Liver (tissue), 9 donors: ENCODE results near the gene MTMR12. TPM values are rescaled to one million over a fixed set of nuclear protein-coding genes. Genes with fewer than 3 reads are reported as not detected.
"Not testable (repeated sequence)": the region's sequence is repeated elsewhere in the genome, so short reads cannot be mapped to it uniquely, and the experiment has no call there.

Experiments
- DNase-seq: peaks from one replicate; pipeline ENCODE4 v3.0.0-alpha.2; 2017; ENCODE audit warnings: low spot score
- H3K27ac ChIP-seq, 2 donors: one replicate each; pipeline ENCODE4 v1.7.0; 2013; ENCODE audit warnings: inconsistent platforms in 2 of 2, low read length in 2 of 2, control low read depth in 1 of 2, low read depth in 1 of 2, mild to moderate bottlenecking in 1 of 2
- H3K27me3 ChIP-seq, 4 donors: one replicate each; pipeline versions ENCODE4 v1.6.1 to v1.7.0; 2013; ENCODE audit warnings: low read length in 3 of 4, inconsistent platforms in 1 of 4, mild to moderate bottlenecking in 1 of 4, moderate library complexity in 1 of 4; ENCODE audit not compliant: control insufficient read depth in 4 of 4, insufficient read depth in 4 of 4
- H3K36me3 ChIP-seq, 4 donors: one replicate each; pipeline versions ENCODE4 v1.6.1 to v1.7.0; 2013; ENCODE audit warnings: low read length in 3 of 4, mild to moderate bottlenecking in 3 of 4, low read depth in 1 of 4, moderate library complexity in 1 of 4; ENCODE audit not compliant: control insufficient read depth in 4 of 4, insufficient read depth in 3 of 4
- H3K4me1 ChIP-seq, 4 donors: one replicate each; pipeline versions ENCODE4 v1.6.1 to v1.7.0; 2013; ENCODE audit warnings: low read length in 3 of 4, mild to moderate bottlenecking in 3 of 4, moderate library complexity in 1 of 4; ENCODE audit not compliant: control insufficient read depth in 4 of 4, insufficient read depth in 4 of 4
- H3K4me3 ChIP-seq, 3 donors: one replicate each; pipeline versions ENCODE4 v1.6.1 to v1.7.0; 2013; ENCODE audit warnings: low read length in 3 of 3, control low read depth in 1 of 3, low read depth in 1 of 3, mild to moderate bottlenecking in 1 of 3
- H3K9ac ChIP-seq, 2 donors: one replicate each; pipeline ENCODE4 v1.7.0; 2013; ENCODE audit warnings: low read length in 2 of 2, mild to moderate bottlenecking in 2 of 2, moderate library complexity in 2 of 2, control low read depth in 1 of 2, low read depth in 1 of 2
- H3K9me3 ChIP-seq, 4 donors: one replicate each; pipeline versions ENCODE4 v1.6.1 to v1.7.0; 2013; ENCODE audit warnings: low read length in 3 of 4; ENCODE audit not compliant: control insufficient read depth in 4 of 4
- CTCF ChIP-seq: fragments of 150-350 bp; IDR thresholded peaks from 2 replicates; pipeline ENCODE4 v1.5.1; 2017; ENCODE audit warnings: improper control_type of control experiment, low read depth, low read length; ENCODE audit not compliant: missing input control
- EGR1 ChIP-seq, 2 donors: IDR thresholded peaks; 2 replicates each; pipeline ENCODE4 v1.6.1; 2016 to 2018; ENCODE audit warnings: antibody characterized with exemption in 2 of 2, low read depth in 2 of 2
- FOXA1 ChIP-seq: IDR thresholded peaks from 2 replicates; pipeline ENCODE4 v1.6.1; 2016; ENCODE audit warnings: antibody characterized with exemption
- FOXA2 ChIP-seq: IDR thresholded peaks from 2 replicates; pipeline ENCODE4 v1.6.1; 2016; ENCODE audit warnings: antibody characterized with exemption
- GABPA ChIP-seq, 2 donors: IDR thresholded peaks in 1 of 2; conservative IDR thresholded peaks in 1 of 2; 2 replicates each; pipeline ENCODE4 v1.6.1; 2016; ENCODE audit warnings: antibody characterized with exemption in 2 of 2, mild to moderate bottlenecking in 1 of 2, moderate library complexity in 1 of 2
- HNF4A ChIP-seq, 2 donors: conservative IDR thresholded peaks; 2 replicates each; pipeline ENCODE4 v1.6.1; 2016; ENCODE audit warnings: antibody characterized with exemption in 2 of 2, mild to moderate bottlenecking in 2 of 2
- HNF4G ChIP-seq: IDR thresholded peaks from 2 replicates; pipeline ENCODE4 v1.6.1; 2016; ENCODE audit warnings: antibody characterized with exemption
- NR2F2 ChIP-seq: IDR thresholded peaks from 2 replicates; pipeline ENCODE4 v1.6.1; 2016; ENCODE audit warnings: antibody characterized with exemption
- REST ChIP-seq: IDR thresholded peaks from 2 replicates; pipeline ENCODE4 v1.6.1; 2016; ENCODE audit warnings: antibody characterized with exemption, mild to moderate bottlenecking
- SP1 ChIP-seq: IDR thresholded peaks from 2 replicates; pipeline ENCODE4 v1.6.1; 2018; ENCODE audit warnings: antibody characterized with exemption, mild to moderate bottlenecking
- TAF1 ChIP-seq: conservative IDR thresholded peaks from 2 replicates; pipeline ENCODE4 v1.6.1; 2016; ENCODE audit warnings: antibody characterized with exemption, mild to moderate bottlenecking
- WGBS: extraction: QIAGEN DNeasy Blood & Tissue Kit; methylation state at CpG from one replicate; pipeline ENCODE4 v1.1.7; 2013; 5-methylcytosine and 5-hydroxymethylcytosine counted together
- polyA plus RNA-seq, 2 donors: library from polyadenylated mRNA; stranded (reverse) in 1 of 2; unstranded in 1 of 2; fragments of 200-250 nt in 1 of 2; fragments of >200 nt in 1 of 2; fragmentation: Nextera tagmentation in 1 of 2; extraction: Ambion mirVana in 1 of 2; gene quantifications; one replicate each; pipeline versions ENCODE4 v1.2.1 to v1.2.3, GENCODE V29; 2013 to 2015
- total RNA-seq, 2 donors: library from RNA; depleted of rRNA; stranded (reverse); fragments of >200 nt; gene quantifications; one replicate each; pipeline ENCODE4 v1.2.3, GENCODE V29; 2014
- TF ChIP-seq, protein P1 (sequence below): IDR thresholded peaks from 2 replicates; pipeline ENCODE4 v1.6.1; 2016; ENCODE audit warnings: antibody characterized with exemption
- TF ChIP-seq, protein P2 (sequence below): IDR thresholded peaks from 2 replicates; pipeline ENCODE4 v1.6.1; 2016; ENCODE audit warnings: antibody characterized with exemption
- donor health status: healthy.
- donor health status: healthy.
- donor health status: healthy.
- donor health status: healthy.
- donor health status: healthy.

Gene MTMR12
- total and polyA plus RNA-seq, 4 donors: 4.4 to 28.7 (median 15.8) TPM

GRCh38 chr5:32282633-32283032 lies 30.1 kb downstream of the MTMR12 start:
- peaks cover 0 to 2% (median 0%) of the 10 kb centered on the region in 4 donors for H3K36me3 ChIP-seq
- no peak overlapping the region for H3K9ac ChIP-seq
- no peak overlapping the region for H3K4me3 ChIP-seq
- WGBS: 56% methylated on average over 6 of the region's 6 CpGs
- no peak for DNase-seq
- H3K27ac ChIP-seq: no peak overlapping the region
- H3K27me3 ChIP-seq: no peaks in the 10 kb centered on the region
- TF ChIP-seq SP1 (no peak), CTCF (no peak), FOXA2 (no peak), TAF1 (no peak), NR2F2 (no peak)
- H3K4me1 ChIP-seq: peaks cover 2 to 32% (median 13%) of the 10 kb centered on the region in 4 donors
- no peaks in the 10 kb centered on the region for H3K9me3 ChIP-seq

DNA sequence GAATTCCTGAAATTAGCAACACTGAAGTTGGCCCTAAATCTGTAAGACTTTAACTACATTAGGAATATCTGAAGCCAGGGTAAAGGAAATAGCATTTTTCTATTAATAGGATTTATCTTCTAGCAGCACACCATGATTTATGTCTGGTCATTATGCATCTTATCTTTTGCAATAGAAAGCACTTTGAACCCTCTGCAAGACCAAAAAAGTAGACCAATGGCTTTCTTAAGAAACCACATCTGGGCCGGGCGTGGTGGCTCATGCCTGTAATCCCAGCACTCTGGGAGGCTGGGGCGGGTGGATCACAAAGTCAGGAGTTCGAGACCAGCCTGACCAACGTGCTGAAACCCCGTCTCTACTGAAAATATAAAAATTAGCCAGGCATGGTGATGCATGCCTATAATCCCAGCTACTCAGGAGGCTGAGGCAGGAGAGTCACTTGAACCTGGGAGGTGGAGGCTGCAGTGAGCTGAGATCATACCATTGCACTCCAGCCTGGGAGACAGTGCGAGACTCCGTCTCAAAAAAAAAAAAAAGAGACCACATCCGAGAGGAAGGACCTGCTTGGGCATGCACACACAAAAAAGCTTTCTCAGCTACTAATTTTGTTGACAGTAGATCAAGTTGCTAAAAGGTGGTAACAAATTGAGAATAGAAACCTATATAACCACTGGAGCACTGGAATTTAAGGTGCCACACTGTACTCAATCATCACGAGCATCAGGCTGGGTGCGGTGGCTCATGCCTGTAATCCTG lies 31.2 kb downstream of the MTMR12 start:
- peaks cover 2 to 32% (median 13%) of the 10 kb centered on the region in 4 donors for H3K4me1 ChIP-seq
- H3K9me3 ChIP-seq, H3K27ac ChIP-seq, DNase-seq, H3K36me3 ChIP-seq, H3K27me3 ChIP-seq, H3K4me3 ChIP-seq, H3K9ac ChIP-seq: not testable (repeated sequence)
- 87% methylated on average over 11 of the region's 11 CpGs for WGBS

- WGBS: 55% methylated on average over 5 of the region's 5 CpGs
- Histone ChIP-seq H3K36me3 (peaks cover 0 to 2% (median 0%) of the 10 kb centered on the region in 4 donors), H3K9me3 (no peaks in the 10 kb centered on the region), H3K27me3 (no peaks in the 10 kb centered on the region), H3K27ac (no peak overlapping the region), H3K4me1 (peaks cover 4 to 27% (median 8%) of the 10 kb centered on the region in 4 donors), H3K9ac (no peak overlapping the region), H3K4me3 (no peak overlapping the region)
- TF ChIP-seq HNF4A (conservative IDR thresholded peaks at IDR 0.05) (peak; percentile 36 to 53), HNF4G (no peak)
- DNase-seq: no peak
These were observed 32.1 kb downstream of the MTMR12 start for GRCh38 chr5:32280656-32281081.

DNA sequence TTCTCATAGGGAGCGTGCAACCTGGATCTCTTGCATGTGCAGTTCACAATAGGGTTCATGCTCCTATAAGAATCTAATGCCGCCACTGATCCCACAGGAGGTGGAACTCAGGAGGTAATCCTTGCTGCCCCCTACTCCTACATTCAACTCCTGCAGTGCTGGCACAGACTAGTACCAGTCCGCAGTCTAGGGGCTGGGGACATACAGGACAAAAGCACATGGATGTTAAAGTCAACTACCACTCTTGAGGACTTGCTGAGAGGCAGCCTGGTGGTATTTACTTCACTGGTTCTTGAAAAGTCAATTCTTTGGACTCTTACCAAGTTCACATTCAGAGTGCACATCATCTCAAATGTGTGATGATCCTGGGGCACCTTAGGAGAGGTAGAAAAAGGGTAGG lies 33.0 kb downstream of the MTMR12 start:
- peaks cover 0 to 2% (median 0%) of the 10 kb centered on the region in 4 donors for H3K36me3 ChIP-seq
- no peak overlapping the region for H3K27ac ChIP-seq
- DNase-seq: no peak
- no peak overlapping the region for H3K9ac ChIP-seq
- H3K4me3 ChIP-seq: no peak overlapping the region
- no peaks in the 10 kb centered on the region for H3K9me3 ChIP-seq
- H3K27me3 ChIP-seq: no peaks in the 10 kb centered on the region
- H3K4me1 ChIP-seq: peaks cover 2 to 24% (median 7%) of the 10 kb centered on the region in 4 donors
- WGBS: 100% methylated on average over 3 of the region's 3 CpGs
- TF ChIP-seq GABPA (IDR thresholded peaks at IDR 0.05 in 1 of 2, conservative IDR thresholded peaks at IDR 0.05 in 1 of 2): no peak
- TF ChIP-seq FOXA1: no peak
- TF ChIP-seq, protein P1, sequence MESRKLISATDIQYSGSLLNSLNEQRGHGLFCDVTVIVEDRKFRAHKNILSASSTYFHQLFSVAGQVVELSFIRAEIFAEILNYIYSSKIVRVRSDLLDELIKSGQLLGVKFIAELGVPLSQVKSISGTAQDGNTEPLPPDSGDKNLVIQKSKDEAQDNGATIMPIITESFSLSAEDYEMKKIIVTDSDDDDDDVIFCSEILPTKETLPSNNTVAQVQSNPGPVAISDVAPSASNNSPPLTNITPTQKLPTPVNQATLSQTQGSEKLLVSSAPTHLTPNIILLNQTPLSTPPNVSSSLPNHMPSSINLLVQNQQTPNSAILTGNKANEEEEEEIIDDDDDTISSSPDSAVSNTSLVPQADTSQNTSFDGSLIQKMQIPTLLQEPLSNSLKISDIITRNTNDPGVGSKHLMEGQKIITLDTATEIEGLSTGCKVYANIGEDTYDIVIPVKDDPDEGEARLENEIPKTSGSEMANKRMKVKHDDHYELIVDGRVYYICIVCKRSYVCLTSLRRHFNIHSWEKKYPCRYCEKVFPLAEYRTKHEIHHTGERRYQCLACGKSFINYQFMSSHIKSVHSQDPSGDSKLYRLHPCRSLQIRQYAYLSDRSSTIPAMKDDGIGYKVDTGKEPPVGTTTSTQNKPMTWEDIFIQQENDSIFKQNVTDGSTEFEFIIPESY: no peak
- TF ChIP-seq FOXA2: no peak
- TF ChIP-seq HNF4A (conservative IDR thresholded peaks at IDR 0.05): no peak
- TF ChIP-seq TAF1: no peak
- no peak for TF ChIP-seq NR2F2
- TF ChIP-seq EGR1 (IDR thresholded peaks at IDR 0.05; ENCODE audit: low read depth in 2 of 2): no peak
- no peak for TF ChIP-seq REST
- TF ChIP-seq, protein P2, sequence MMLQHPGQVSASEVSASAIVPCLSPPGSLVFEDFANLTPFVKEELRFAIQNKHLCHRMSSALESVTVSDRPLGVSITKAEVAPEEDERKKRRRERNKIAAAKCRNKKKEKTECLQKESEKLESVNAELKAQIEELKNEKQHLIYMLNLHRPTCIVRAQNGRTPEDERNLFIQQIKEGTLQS: no peak
